C4-2B (cell line): ENCODE results near the gene FMO1.

Source experiments
- H3K27ac ChIP-seq: fragments of 450-650 bp; 2 replicates; pipeline ENCODE4 v1.5.1; 2017
- CTCF ChIP-seq: fragments of 450-650 bp; conservative IDR thresholded peaks from 2 replicates; pipeline ENCODE4 v1.5.1; 2017; ENCODE audit warnings: mild to moderate bottlenecking
- ZFX ChIP-seq: fragments of 450-650 bp; IDR thresholded peaks from 2 replicates; pipeline ENCODE4 v1.6.1; 2017

The FMO1 gene

GRCh38 chr1:171248302-171248701, at the start of gene FMO1:
TSS of gene FMO1 (plus strand) at chr1:171248494. CDS start at chr1:171258088, 9,594 bp downstream.
- no peak for TF ChIP-seq CTCF
- no peak for TF ChIP-seq ZFX
- H3K27ac ChIP-seq: no peak within 1 kb of the TSS

- H3K27ac ChIP-seq: no peak overlapping the region
- TF ChIP-seq CTCF: no peak
- no peak for TF ChIP-seq ZFX
Measured at GRCh38 chr1:171204296-171204695, 44.0 kb upstream of the FMO1 start.

- no peak for TF ChIP-seq ZFX
- TF ChIP-seq CTCF: no peak
- H3K27ac ChIP-seq: no peak overlapping the region
Measured at GRCh38 chr1:171206204-171206977, 41.9 kb upstream of the FMO1 start.

- no peak for TF ChIP-seq ZFX
- no peak for TF ChIP-seq CTCF
- H3K27ac ChIP-seq: no peak overlapping the region
Measured at GRCh38 chr1:171206978-171207355, 41.3 kb upstream of the FMO1 start.

- TF ChIP-seq ZFX: no peak
- TF ChIP-seq CTCF: no peak
- no peak overlapping the region for H3K27ac ChIP-seq
Measured at GRCh38 chr1:171207377-171207776, 40.9 kb upstream of the FMO1 start.

GRCh38 chr1:171210355-171210754, 37.9 kb upstream of the FMO1 start:
- no peak overlapping the region for H3K27ac ChIP-seq
- TF ChIP-seq ZFX (no peak), CTCF (no peak)

- TF ChIP-seq CTCF: no peak
- TF ChIP-seq ZFX: no peak
- H3K27ac ChIP-seq: no peak overlapping the region; the same call in 1 of the 2 replicates
Measured at GRCh38 chr1:171212607-171213351, 35.5 kb upstream of the FMO1 start.
